SIG-M5 (cell line): ENCODE measurements around the gene RAB31.

ENCODE experiments used
- DNase-seq: peaks from one replicate; lab custom pipeline; 2025; lab: John Stamatoyannopoulos, UW

The RAB31 gene

GRCh38 chr18:9818423-9818734 is 110.3 kb downstream of the RAB31 start:
- no peak for DNase-seq

DNA sequence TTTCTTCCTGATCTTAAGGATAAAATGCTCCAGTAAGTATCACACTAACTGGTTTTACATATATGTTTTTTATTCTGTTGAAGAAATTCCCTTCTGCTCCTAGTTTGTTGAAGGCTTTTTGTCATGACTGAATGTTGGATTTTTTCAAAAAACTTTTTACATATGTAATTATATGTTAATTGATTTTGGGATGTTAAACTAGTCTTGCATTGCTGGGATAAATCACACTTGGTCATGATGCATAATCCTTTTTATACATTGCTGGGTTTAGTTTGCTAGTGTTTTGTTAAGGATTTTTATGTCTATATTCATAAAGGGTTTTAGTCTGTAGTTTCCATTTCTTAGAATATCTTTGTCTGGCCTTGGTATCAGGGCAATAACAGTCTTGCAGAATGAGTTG is 112.0 kb downstream of the RAB31 start:
- no peak for DNase-seq

GRCh38 chr18:9820719-9821118 is 112.6 kb downstream of the RAB31 start:
- DNase-seq = no peak

GRCh38 chr18:9822587-9823185 is 114.6 kb downstream of the RAB31 start:
- no peak for DNase-seq

DNA sequence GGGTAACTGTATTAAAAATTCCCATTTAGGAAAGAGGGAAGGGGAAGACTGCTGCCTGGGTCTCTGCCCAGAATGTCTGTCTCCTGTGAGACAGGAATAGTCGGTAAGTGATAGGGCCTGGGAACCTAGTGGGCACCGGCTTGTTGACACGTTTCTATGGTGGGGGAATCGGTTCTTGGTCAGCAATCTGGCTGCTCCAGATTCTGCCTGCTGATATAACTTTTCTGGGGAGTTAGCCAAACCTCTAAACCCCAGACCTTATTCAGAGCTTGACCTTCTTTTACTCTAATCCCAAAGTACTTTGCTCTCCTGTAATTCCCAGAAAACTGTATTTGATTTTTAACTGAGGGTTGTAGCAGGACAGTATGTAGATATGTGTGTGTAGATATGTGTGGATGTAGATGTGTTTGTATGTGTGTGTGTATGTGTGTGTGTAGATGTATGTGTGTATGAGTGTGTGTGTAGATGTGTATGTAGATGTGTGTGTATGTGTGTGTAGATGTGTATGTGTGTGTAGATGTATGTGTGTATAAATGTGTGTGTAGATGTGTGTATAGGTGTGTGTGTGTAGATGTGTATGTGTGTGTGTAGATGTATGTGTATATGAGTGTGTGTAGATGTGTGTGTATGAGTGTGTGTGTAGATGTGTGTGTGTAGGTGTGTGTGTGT is 115.8 kb downstream of the RAB31 start:
- no peak for DNase-seq

DNA sequence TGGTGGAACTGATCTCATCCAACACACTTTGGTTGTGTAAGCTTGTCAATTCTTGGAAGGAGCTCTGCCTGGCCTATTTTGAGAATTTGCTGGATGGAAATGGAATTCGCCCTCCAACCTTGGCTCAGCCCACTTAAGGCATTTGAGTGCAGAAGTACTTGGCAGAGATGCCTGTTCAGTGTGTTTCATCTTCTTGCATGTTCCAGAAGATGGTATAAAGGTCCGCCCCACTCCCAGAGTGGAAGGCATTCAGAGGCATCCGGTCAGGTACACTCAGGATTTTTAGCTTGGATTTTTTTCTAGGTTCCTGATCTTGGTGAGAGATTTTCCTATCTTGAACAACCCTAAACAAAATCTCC is 116.4 kb downstream of the RAB31 start:
- DNase-seq = no peak

- no peak for DNase-seq
Observed at GRCh38 chr18:9824952-9825371, 116.9 kb downstream of the RAB31 start.

GRCh38 chr18:9825571-9826073 is 117.5 kb downstream of the RAB31 start:
- DNase-seq = peak; percentile 81

DNA sequence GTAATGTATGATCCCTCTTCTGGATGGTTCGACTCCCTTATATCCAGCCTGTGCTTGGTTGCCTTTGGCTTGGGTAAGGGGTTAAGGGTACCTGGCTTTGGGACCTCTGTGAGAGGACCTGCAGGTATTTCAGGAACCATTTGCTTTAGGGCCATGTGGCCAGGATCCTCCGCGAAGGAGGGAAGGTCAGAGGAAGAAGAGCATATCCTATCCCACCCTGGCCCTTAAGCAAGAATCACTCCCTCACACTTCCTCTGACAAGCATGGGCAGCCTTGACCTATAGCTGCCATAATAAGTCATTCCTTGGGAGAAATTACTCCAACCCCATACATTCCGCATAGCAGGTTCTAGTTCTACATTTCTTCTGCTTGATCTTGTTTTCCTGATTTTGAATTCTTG is 118.6 kb downstream of the RAB31 start:
- no peak for DNase-seq

DNA sequence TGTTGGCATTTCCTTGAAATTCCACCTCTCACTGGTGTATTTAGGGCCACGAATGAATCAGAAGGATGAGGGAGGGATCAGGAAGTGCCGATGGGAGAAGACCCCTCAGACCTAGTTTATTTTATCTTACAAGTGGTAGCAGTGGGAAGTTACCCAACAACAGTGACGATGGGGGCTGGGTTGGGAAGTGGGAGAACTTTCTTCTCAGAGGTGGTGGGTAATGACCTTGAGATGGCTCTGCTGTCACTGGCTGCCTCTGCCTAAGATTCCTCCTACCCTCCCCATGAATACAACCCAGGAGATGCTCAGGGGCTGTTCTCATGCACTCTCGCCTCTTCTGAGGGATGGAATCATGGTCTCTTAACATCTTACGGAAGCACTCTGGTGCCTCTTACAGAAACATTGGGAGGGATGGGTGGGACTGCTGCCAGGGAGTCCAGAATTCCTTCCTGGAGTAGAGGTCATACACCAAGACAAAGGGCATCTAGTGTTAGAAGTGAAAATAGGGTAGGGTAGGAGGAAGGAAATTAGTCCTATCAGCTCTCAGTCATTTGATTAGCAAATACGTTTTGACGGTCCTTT is 119.2 kb downstream of the RAB31 start:
- no peak for DNase-seq

GRCh38 chr18:9827793-9828505 is 119.8 kb downstream of the RAB31 start:
- DNase-seq = peak; percentile 92

DNA sequence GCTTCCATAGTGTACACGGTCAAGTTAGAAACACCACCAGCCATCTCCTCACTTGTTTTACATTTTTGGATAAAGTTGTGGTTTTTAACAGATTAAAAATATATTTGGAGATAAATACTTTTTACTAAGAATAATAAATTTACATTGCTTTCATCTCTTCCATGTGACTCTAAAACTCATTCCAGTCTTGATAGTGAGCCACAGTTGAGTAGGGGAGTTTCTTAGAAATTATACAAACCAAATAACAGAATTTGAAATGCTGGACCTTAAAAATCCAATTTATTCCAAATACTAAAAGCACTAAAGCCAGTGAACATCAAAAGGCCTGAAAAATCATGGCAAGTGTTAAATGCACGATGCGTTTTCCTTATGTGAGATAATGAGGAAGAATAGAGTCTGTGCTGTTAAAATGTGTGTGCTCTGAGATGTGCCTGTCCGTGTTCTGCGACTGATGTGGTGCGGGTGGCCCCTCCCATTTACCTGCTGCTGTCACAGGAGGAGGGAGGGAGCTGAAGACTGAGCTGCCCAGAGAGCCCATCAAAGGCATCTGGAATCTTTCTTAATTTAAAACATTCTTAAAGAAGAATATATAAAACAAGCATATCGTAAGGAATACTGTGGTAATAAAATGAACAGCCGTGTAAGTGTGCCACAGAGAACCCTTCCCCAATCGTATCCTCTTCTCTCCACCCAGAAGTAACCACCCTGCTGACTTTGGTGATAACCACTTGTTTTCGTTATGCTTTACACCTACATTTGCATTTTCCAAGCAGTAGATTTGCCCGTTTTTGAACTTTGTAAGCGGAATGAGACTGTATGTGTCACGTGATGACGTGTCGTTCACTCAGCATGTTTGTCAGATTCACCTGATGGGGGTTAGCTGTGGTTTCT is 120.7 kb downstream of the RAB31 start:
- DNase-seq = no peak

DNA sequence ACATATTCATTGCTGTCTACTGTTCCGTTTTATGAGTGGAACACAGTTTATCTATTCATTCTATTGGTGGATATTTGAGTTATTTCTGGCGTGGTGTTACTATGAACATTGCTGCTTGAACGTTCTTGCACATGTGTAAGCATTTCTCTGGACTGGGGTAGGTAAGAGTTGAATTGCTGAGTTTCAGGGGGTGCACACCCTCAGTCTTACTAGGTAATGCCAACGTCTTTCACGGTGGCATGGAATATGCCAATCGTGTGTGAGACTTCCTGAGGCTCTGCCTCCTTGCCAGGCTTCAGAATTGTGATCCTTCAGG is 121.3 kb downstream of the RAB31 start:
- no peak for DNase-seq

GRCh38 chr18:9831036-9831722 is 123.1 kb downstream of the RAB31 start:
- no peak for DNase-seq

DNA sequence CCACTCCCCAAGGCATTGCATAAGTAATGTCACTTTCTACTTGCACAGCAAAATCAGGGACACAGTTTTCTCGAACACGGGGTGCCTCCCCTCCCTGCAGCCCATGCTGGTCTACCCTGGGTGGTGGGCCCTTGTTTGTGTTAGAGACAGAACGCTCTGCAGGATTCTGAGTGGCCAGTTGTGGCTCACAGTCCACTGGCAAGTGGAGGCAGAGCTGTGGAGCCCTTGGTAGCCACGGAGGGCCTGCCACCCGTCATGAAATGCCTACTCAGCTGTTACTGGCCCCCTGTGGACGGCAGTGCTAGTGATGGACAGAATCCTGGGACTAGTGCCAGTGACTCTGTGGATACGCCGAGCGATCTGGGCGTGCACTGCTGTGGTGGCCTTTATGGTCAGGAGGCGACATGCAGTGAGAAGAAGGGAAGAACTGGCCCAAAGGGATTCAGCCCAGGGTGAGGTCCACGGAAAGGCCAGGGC is 123.7 kb downstream of the RAB31 start:
- DNase-seq = no peak

- DNase-seq = no peak
Observed at GRCh38 chr18:9832871-9833270, 124.8 kb downstream of the RAB31 start.

- DNase-seq = no peak
Observed at GRCh38 chr18:9834551-9834950, 126.5 kb downstream of the RAB31 start.

- DNase-seq = no peak
Observed at GRCh38 chr18:9835113-9835755, 127.1 kb downstream of the RAB31 start.

- DNase-seq = no peak
Observed at GRCh38 chr18:9835825-9836224, 127.7 kb downstream of the RAB31 start.

DNA sequence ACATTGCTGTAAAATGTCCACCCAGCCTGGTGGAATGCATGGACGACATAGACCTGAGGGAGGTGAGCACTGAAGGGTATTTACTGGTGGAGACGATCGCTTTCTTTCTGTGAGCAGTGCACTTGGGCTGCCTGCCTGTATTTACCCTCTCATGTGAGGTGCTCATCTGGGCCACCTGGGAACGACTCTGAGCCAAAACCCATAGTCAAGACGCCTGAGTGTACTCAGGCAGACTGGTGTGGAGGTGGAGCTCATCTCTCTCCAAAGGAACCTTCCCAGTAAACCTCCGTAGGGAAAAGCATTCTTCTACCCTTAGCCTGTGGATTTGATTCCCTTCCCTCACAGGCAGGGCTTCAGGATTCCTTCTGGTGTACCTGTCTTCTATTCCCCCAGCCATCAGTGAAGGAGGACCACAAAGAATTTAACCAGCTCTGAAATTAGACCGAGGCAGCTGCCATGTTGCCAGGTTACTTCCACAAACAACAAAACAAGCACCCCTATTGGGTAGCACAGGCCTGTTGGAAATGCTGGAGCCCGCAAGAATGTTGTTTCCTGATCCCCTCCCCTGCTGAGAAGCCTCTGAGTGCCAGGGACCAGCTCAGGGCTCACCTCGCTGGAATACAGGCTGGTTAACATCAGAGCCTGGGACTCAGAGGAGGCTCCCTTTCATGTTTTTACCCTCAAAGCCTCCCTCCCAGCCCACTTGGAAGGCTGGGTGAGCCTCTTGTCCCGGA is 130.2 kb downstream of the RAB31 start:
- DNase-seq = no peak
